Measurements from ENCODE around the gene SLC16A7.

- TF ChIP-seq, protein P1, sequence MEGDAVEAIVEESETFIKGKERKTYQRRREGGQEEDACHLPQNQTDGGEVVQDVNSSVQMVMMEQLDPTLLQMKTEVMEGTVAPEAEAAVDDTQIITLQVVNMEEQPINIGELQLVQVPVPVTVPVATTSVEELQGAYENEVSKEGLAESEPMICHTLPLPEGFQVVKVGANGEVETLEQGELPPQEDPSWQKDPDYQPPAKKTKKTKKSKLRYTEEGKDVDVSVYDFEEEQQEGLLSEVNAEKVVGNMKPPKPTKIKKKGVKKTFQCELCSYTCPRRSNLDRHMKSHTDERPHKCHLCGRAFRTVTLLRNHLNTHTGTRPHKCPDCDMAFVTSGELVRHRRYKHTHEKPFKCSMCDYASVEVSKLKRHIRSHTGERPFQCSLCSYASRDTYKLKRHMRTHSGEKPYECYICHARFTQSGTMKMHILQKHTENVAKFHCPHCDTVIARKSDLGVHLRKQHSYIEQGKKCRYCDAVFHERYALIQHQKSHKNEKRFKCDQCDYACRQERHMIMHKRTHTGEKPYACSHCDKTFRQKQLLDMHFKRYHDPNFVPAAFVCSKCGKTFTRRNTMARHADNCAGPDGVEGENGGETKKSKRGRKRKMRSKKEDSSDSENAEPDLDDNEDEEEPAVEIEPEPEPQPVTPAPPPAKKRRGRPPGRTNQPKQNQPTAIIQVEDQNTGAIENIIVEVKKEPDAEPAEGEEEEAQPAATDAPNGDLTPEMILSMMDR (IDR thresholded peaks at IDR 0.05) = no peak
- TF ChIP-seq POLR2A (IDR thresholded peaks at IDR 0.05) = no peak
Observed at GRCh38 chr12:59742841-59743240, 147.0 kb downstream of the SLC16A7 start.
